HL-60 (cell line): ENCODE measurements around the gene ZNRF1.

ENCODE experiments used
- POLR2AphosphoS5 ChIP-seq: IDR thresholded peaks from 2 replicates; pipeline ENCODE4 v1.6.1; 2012; ENCODE audit warnings: low read depth
- TF ChIP-seq, protein P1 (sequence below): IDR thresholded peaks from one replicate; pipeline ENCODE4 v1.5.1; 2011; ENCODE audit warnings: low read length, control low read depth, inconsistent platforms; ENCODE audit not compliant: insufficient read depth

DNA sequence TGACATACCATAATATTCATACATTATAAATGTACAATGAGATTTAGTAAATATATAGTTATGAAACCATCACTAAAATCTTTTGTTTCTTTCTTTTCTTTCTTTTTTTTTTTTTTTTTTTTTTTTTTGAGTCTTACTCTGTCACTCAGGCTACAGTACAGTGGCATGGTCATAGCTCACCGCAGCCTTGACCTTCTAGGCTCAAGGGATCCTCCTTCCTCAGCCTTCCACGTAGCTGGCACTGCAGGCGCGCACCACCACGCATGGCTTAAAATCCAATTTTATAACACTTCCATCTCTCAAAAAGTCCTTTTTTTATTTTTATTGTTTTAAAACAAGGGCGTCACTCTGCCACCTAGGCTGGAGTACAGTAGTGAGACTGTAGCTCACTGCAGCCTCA, 41.1 kb downstream of the ZNRF1 start:
- TF ChIP-seq, protein P1, sequence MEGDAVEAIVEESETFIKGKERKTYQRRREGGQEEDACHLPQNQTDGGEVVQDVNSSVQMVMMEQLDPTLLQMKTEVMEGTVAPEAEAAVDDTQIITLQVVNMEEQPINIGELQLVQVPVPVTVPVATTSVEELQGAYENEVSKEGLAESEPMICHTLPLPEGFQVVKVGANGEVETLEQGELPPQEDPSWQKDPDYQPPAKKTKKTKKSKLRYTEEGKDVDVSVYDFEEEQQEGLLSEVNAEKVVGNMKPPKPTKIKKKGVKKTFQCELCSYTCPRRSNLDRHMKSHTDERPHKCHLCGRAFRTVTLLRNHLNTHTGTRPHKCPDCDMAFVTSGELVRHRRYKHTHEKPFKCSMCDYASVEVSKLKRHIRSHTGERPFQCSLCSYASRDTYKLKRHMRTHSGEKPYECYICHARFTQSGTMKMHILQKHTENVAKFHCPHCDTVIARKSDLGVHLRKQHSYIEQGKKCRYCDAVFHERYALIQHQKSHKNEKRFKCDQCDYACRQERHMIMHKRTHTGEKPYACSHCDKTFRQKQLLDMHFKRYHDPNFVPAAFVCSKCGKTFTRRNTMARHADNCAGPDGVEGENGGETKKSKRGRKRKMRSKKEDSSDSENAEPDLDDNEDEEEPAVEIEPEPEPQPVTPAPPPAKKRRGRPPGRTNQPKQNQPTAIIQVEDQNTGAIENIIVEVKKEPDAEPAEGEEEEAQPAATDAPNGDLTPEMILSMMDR, result no peak
- no peak for TF ChIP-seq POLR2AphosphoS5
